ENCODE data around the gene C6orf89. TPM values are rescaled to one million over a fixed set of nuclear protein-coding genes. Genes with fewer than 3 reads are reported as not detected.

The C6orf89 gene
- total RNA-seq, 2 experiments from 2014 or later = 24.7 to 29.8 TPM

- no peak for TF ChIP-seq CTCF (IDR thresholded peaks at IDR 0.05)
- no peak overlapping the region for H3K4me3 Mint-ChIP-seq
- peaks cover 52% of the 10 kb centered on the region for H3K36me3 Mint-ChIP-seq (ENCODE audit: low read depth)
- peaks cover 37% of the 10 kb centered on the region for H3K4me1 Mint-ChIP-seq (ENCODE audit: low read depth)
- ATAC-seq (no peak), DNase-seq (no peak)
- POLR2A ChIA-PET = interaction anchor here (0.6 to 2.9 kb wide), 4 partner anchors 10 to 326 kb away, joined by 3 to 12 read pairs (median 6); partner anchors contain the start of gene PPIL1
- H3K27ac Mint-ChIP-seq = no peak overlapping the region
- no peaks in the 10 kb centered on the region for H3K27me3 Mint-ChIP-seq
- CTCF ChIA-PET = interaction anchor here (0.9 to 1.6 kb wide), 4 partner anchors 11 to 154 kb away, joined by 3 to 6 read pairs (median 5); no protein-coding TSS in a partner anchor
- no peaks in the 10 kb centered on the region for H3K9me3 Mint-ChIP-seq
- intact Hi-C loops (cut with micrococcal nuclease) = no loop called here
Observed at GRCh38 chr6:36863670-36864540, 21.8 kb upstream of the C6orf89 start.

GRCh38 chr6:36865835-36866234, 19.9 kb upstream of the C6orf89 start:
- H3K4me1 Mint-ChIP-seq (ENCODE audit: low read depth) = peaks cover 52% of the 10 kb centered on the region
- peak overlapping the region; percentile 44 for H3K27ac Mint-ChIP-seq
- peaks cover 63% of the 10 kb centered on the region for H3K36me3 Mint-ChIP-seq (ENCODE audit: low read depth)
- DNase-seq = no peak
- ATAC-seq = no peak
- H3K9me3 Mint-ChIP-seq = no peaks in the 10 kb centered on the region
- H3K27me3 Mint-ChIP-seq = no peaks in the 10 kb centered on the region
- intact Hi-C loops (cut with micrococcal nuclease) = no loop called here
- POLR2A ChIA-PET = interaction anchor here (0.7 to 2.9 kb wide), 2 partner anchors 14 to 34 kb away, joined by 3 to 12 read pairs; no protein-coding TSS in a partner anchor
- H3K4me3 Mint-ChIP-seq = no peak overlapping the region
- TF ChIP-seq CTCF (IDR thresholded peaks at IDR 0.05) = no peak
- CTCF ChIA-PET = interaction anchor here (1.1 to 1.6 kb wide), 3 partner anchors 15 to 152 kb away, joined by 4 to 5 read pairs (median 4); partner anchors contain the start of gene C6orf89

- intact Hi-C loops (cut with micrococcal nuclease) = no loop called here
- peaks cover 71% of the 10 kb centered on the region for H3K36me3 Mint-ChIP-seq (ENCODE audit: low read depth)
- CTCF ChIA-PET = interaction anchor here (1.1 kb wide), 2 partner anchors 16 to 150 kb away, joined by 3 to 6 read pairs; no protein-coding TSS in a partner anchor
Observed at GRCh38 chr6:36867471-36868224, 18.1 kb upstream of the C6orf89 start.

GRCh38 chr6:36871686-36872085, 14.1 kb upstream of the C6orf89 start:
- H3K27ac Mint-ChIP-seq = no peak overlapping the region
- intact Hi-C loops (cut with micrococcal nuclease) = no loop called here
- H3K9me3 Mint-ChIP-seq = no peaks in the 10 kb centered on the region
- H3K4me3 Mint-ChIP-seq = no peak overlapping the region
- ChIA-PET CTCF (interaction anchor here (1.0 to 6.1 kb wide), 8 partner anchors 12 to 289 kb away, joined by 3 to 99 read pairs (median 26); partner anchors contain the start of gene C6orf89), POLR2A (interaction anchor here (0.7 to 2.0 kb wide), 4 partner anchors 11 to 449 kb away, joined by 3 to 7 read pairs (median 3); partner anchors contain the start of genes C6orf89 and MTCH1)
- peaks cover 63% of the 10 kb centered on the region for H3K4me1 Mint-ChIP-seq (ENCODE audit: low read depth)
- peaks cover 58% of the 10 kb centered on the region for H3K36me3 Mint-ChIP-seq (ENCODE audit: low read depth)
- peaks cover 3% of the 10 kb centered on the region for H3K27me3 Mint-ChIP-seq
- no peak for TF ChIP-seq CTCF (IDR thresholded peaks at IDR 0.05)
- ATAC-seq = no peak
- DNase-seq = no peak

More at GRCh38 chr6:36867471-36868224, 18.1 kb upstream of the C6orf89 start:
- DNase-seq (no peak), ATAC-seq (no peak)
- Mint-ChIP-seq H3K4me3 (no peak overlapping the region), H3K27me3 (no peaks in the 10 kb centered on the region), H3K27ac (no peak overlapping the region), H3K4me1 (ENCODE audit: low read depth) (peaks cover 65% of the 10 kb centered on the region), H3K9me3 (no peaks in the 10 kb centered on the region)
- POLR2A ChIA-PET = no interaction called here
- no peak for TF ChIP-seq CTCF (IDR thresholded peaks at IDR 0.05)

Data from activated CD8-positive, alpha-beta T cell treated with anti-CD3 and anti-CD28 coated beads for 36 hours (primary cell).